NCI-H1105 treated with DMSO at 0.1 percent for 48 hours (cell line): Measurements from ENCODE around the gene BRINP3.

Experiments
- DNase-seq: peaks from one replicate; lab custom pipeline; 2025; lab: John Stamatoyannopoulos, UW

Gene BRINP3

DNA sequence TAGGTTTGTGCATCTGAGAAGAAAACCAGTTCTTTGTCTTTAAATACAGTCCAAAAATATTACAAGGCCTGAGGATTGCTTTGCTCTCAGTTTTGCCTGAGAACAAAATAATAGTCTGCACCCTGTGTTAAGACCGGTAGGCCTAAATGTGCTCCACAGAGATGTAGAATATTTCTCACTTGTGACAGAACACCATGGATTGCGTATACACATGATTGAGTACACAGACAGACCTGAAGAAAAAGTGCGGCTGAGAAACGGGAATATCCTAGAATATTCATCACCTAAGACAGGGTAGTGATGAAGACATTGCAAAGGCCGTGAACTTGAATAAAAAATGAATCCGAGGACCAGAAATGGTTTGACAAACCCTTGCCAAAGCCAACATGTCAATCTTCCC is 155.4 kb downstream of the BRINP3 start:
- DNase-seq = no peak

- peak; percentile 26 for DNase-seq
These were observed 156.7 kb downstream of the BRINP3 start for GRCh38 chr1:190320952-190321351.

DNA sequence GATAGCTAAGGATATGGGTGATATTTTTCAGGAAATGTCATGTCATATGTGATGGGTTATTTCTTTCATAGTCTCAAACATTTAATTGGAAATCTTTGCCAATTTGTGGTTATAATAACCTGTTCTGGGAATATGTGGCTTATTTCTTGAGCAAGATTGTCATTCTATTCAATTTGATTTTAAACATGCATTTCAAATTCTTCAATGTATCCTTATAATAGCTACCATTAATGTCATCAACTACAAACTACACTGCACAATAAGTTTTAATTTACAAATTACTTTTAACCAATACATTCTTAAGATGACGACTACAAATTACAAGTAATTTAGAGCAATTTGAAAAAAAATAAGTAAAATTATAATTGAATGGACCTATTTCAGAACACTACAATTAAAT is 164.9 kb downstream of the BRINP3 start:
- no peak for DNase-seq

DNA sequence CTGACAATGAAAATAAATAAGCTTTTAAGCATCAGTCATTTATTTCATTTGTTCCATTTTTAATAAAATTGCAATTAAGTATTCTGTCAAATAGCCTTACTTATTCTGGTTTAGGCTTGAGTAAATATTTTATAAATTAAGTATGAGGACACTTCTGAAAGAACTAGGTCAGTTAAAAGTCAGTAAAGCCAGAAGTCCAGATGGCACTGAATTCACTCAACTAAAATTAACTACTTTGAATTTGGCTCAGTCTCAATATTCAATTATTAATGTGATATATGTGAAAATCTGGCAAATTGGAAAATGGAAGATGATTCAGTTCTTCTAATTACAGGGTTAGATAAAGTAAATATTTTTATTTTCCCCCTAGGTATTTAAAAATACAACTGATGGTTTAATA is 174.2 kb downstream of the BRINP3 start:
- peak; percentile 19 for DNase-seq

GRCh38 chr1:190296453-190296852 is 181.2 kb downstream of the BRINP3 start:
- DNase-seq = no peak

- DNase-seq = no peak
These were observed 187.8 kb downstream of the BRINP3 start for GRCh38 chr1:190289897-190290296.

- DNase-seq = no peak
These were observed 191.6 kb downstream of the BRINP3 start for GRCh38 chr1:190286111-190286510.

GRCh38 chr1:190277107-190277506 is 200.6 kb downstream of the BRINP3 start:
- no peak for DNase-seq

DNA sequence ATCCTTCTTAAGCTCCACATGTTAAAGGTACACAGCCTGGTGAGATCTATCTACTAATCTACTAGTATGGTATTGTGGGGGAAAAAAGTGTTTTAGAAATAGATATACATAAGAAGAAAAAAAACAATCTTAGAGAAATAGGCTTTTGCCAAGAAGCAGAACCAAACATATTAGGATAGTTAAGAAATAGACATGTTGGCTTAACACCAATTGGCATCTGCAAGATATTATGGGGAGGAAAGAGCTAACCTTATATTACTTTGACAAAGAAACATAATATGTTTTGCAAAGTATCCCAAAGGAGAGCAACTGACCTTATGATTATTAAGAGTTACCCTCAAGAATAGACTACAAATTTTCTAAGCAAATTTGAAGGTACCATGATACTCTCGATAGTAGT is 202.9 kb downstream of the BRINP3 start:
- no peak for DNase-seq

GRCh38 chr1:190273161-190273560 is 204.5 kb downstream of the BRINP3 start:
- no peak for DNase-seq

DNA sequence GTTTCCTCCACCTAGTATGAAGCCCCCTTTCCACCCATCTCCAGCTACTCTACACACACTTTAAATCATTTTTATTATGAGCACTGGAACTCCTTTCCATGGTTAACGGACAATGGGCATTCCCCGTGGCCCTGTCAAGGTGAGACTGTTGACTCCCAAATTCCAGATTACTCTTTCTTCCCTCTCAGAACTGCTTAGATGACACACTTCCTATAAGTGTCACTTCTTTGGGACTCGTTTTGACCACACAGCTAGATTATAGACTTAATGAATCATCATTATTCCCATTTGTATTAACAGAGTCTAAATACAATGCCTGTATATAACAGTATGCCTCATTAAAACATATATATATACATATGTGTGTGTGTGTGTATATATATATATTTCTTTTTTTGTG is 215.1 kb downstream of the BRINP3 start:
- DNase-seq = no peak

GRCh38 chr1:190259424-190259823 is 218.2 kb downstream of the BRINP3 start:
- no peak for DNase-seq

GRCh38 chr1:190258003-190258402 is 219.7 kb downstream of the BRINP3 start:
- no peak for DNase-seq

DNA sequence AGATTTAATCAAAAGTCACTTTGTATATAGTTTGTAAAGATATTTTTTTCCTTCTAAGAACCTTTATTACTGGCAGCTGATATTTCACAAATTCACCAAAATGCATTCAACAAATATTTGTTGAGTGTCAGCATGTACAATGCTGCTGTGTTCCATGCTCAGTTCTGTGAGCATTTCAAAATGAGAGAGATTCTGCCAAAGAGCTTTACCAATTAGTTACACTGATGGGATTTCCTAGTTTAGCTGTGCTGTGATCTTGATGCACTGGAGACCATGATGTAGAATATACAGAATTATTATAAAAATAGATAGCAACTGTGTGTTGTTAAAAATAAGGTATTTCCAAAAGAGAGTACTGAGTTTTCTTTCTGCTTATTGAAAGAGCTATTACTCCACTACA is 225.6 kb downstream of the BRINP3 start:
- DNase-seq = no peak

GRCh38 chr1:190250368-190250767 is 227.3 kb downstream of the BRINP3 start:
- DNase-seq = no peak

GRCh38 chr1:190244406-190244805 is 233.3 kb downstream of the BRINP3 start:
- DNase-seq = no peak

- DNase-seq = no peak
These were observed 234.6 kb downstream of the BRINP3 start for GRCh38 chr1:190243056-190243455.

GRCh38 chr1:190226006-190226405 is 251.7 kb downstream of the BRINP3 start:
- no peak for DNase-seq

- DNase-seq = no peak
These were observed 265.2 kb downstream of the BRINP3 start for GRCh38 chr1:190212450-190212849.

- no peak for DNase-seq
These were observed 269.9 kb downstream of the BRINP3 start for GRCh38 chr1:190207733-190208132.

DNA sequence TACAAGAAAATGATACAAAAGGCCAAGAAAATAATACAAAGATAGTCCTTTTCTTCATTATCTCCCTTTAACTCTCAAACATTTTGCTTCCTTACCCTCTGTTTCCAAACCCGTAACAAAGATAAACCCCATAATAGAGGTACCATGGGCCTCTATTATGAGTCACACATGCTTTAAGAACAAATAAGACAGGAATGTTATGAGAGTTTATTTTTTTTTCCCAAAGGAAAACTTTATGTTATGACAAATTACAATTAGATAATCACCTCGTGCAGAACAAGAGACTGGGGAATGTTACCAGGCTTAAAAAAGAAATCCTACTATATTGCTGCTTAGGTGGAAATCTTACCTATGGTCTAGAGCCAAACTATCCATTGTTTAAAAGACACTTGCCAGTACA is 272.0 kb downstream of the BRINP3 start:
- DNase-seq = no peak

GRCh38 chr1:190196020-190196419 is 281.6 kb downstream of the BRINP3 start:
- DNase-seq = peak; percentile 92

DNA sequence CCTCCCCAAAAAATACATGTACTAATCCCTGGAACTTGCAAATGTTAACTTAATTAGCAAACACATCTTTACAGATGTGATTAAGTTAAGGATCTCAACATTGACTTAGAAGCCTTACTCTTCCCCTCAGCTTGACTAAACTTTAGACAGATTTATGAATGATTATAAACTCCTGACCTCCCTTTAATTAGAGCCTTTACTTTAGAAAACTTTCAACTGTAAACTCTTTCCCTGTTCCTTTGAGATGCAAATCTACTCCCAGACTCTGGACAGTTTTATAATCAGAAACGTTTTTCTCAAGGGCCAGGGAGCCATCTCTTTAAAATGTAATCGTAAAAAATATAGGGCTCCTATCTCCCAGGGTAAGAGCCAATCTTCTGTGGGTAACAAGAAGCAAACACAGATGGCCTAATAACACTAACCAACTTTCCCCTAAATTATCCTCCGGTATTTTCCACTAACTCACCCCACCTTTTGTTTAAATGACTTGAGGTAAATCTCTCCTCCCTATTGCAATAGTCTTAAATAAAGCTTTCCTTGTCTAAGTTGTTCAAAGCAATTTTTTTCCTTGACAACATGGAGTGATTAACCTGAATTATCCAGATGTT is 284.1 kb downstream of the BRINP3 start:
- no peak for DNase-seq

DNA sequence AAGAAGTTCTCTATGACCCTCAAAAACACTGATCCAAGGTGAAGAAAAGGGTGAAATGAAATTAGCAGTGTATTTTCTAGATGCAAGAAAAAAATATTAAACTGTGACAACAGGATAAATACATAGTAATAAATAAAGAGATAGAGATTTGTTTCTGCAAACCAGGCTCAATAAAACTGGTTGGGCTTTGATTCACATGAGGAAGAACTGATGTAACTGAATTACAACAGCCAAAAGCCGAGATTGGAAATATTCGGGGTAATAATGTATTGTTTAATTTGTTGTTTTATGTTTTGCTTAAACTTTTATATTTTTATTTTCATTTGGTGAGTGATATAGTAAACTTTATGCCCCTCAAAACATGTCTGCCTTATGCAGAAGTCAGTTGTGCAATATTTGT is 285.0 kb downstream of the BRINP3 start:
- no peak for DNase-seq

DNA sequence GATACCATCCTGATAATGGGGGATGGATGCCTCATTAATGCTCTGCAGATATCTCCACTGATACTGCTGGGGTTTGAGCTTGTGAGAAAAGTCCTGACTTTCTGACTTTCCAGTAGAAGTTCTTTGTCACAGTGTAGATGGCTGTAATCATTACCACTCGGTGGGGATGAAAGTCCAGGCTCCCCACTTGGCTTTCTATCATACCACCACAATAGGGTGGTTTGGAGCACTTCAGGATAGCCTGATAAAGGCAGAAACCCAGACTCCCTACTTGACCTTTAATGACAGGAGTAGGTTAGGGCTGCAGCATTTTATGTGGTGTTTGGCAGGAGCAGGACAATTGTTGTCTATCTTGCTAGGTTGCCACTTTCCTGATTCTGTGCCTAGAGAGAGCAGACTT is 294.1 kb downstream of the BRINP3 start:
- no peak for DNase-seq
